GM23338 (cell line): Measurements from ENCODE around the gene TNFAIP8L1. TPM values are rescaled to one million over a fixed set of nuclear protein-coding genes. Genes with fewer than 3 reads are reported as not detected.

Experiments
- ATAC-seq: fragments of 200-7000 bp; cut with Tn5 transposase; 3 replicates; pipeline ENCODE4 v1.9.1; 2020
- DNase-seq: peaks from one replicate; pipeline ENCODE4 v3.0.0-alpha.2; 2015; ENCODE audit warnings: low spot score
- H2AFZ ChIP-seq: fragments of 200-600 bp; sonication (generic); 2 replicates; pipeline ENCODE4 v1.8.0; 2016; ENCODE audit warnings: antibody characterized with exemption, mild to moderate bottlenecking, moderate library complexity
- H3F3A ChIP-seq: fragments of 200-600 bp; sonication (generic); replicated peaks from 2 replicates; pipeline ENCODE4 v1.8.0; 2017; ENCODE audit warnings: antibody characterized with exemption, mixed run types, low read depth
- H3K27ac ChIP-seq: fragments of 200-600 bp; sonication (generic); 2 replicates; pipeline ENCODE4 v1.6.1; 2016; ENCODE audit warnings: low read depth
- H3K27me3 ChIP-seq: fragments of 200-600 bp; sonication (generic); 2 replicates; pipeline ENCODE4 v1.8.0; 2016; ENCODE audit warnings: mild to moderate bottlenecking, mixed run types, moderate library complexity; ENCODE audit not compliant: insufficient read depth
- H3K36me3 ChIP-seq: fragments of 200-600 bp; sonication (generic); 2 replicates; pipeline ENCODE4 v1.8.0; 2016; ENCODE audit warnings: mild to moderate bottlenecking; ENCODE audit not compliant: insufficient read depth
- H3K4me1 ChIP-seq: fragments of 200-600 bp; sonication (generic); 2 replicates; pipeline ENCODE4 v1.8.0; 2016; ENCODE audit warnings: mild to moderate bottlenecking, moderate library complexity; ENCODE audit not compliant: insufficient read depth
- H3K4me2 ChIP-seq: fragments of 200-600 bp; sonication (generic); 2 replicates; pipeline ENCODE4 v1.7.1; 2017; ENCODE audit warnings: mixed run types
- H3K4me3 ChIP-seq: fragments of 200-600 bp; sonication (generic); 2 replicates; pipeline ENCODE4 v1.6.1; 2016; ENCODE audit warnings: mixed run types
- H3K79me2 ChIP-seq: fragments of 200-600 bp; sonication (generic); replicated peaks from 2 replicates; pipeline ENCODE4 v1.8.0; 2017; ENCODE audit warnings: mild to moderate bottlenecking; ENCODE audit not compliant: insufficient read depth
- H3K9me2 ChIP-seq: fragments of 200-600 bp; sonication (generic); 2 replicates; pipeline ENCODE4 v1.8.0; 2017; ENCODE audit not compliant: insufficient read depth
- H4K20me1 ChIP-seq: fragments of 200-600 bp; sonication (generic); replicated peaks from 2 replicates; pipeline ENCODE4 v1.8.0; 2017; ENCODE audit warnings: mild to moderate bottlenecking; ENCODE audit not compliant: insufficient read depth
- H3K27ac Mint-ChIP-seq: 2 replicates; pipeline ENCODE4 v1.8.0; 2020; ENCODE audit warnings: inconsistent platforms, mild to moderate bottlenecking, moderate library complexity, mixed read lengths
- H3K27me3 Mint-ChIP-seq: 3 replicates; pipeline ENCODE4 v1.8.0; 2022; ENCODE audit warnings: low read depth, mild to moderate bottlenecking, moderate library complexity, mixed read lengths, inconsistent platforms; ENCODE audit not compliant: insufficient read depth, poor library complexity
- H3K36me3 Mint-ChIP-seq: 3 replicates; pipeline ENCODE4 v1.8.0; 2021; ENCODE audit warnings: low read depth, mild to moderate bottlenecking, inconsistent platforms, moderate library complexity, mixed read lengths
- H3K4me1 Mint-ChIP-seq: 3 replicates; pipeline ENCODE4 v1.8.0; 2020; ENCODE audit warnings: mild to moderate bottlenecking, inconsistent platforms, mixed read lengths
- H3K4me3 Mint-ChIP-seq: 3 replicates; pipeline ENCODE4 v1.8.0; 2021; ENCODE audit warnings: moderate library complexity, mild to moderate bottlenecking, inconsistent platforms, mixed read lengths
- H3K9me3 Mint-ChIP-seq: 3 replicates; pipeline ENCODE4 v1.8.0; 2020; ENCODE audit warnings: moderate library complexity, mild to moderate bottlenecking, inconsistent platforms, mixed read lengths
- CREB1 ChIP-seq: fragments of 250-450 bp; sonication (Bioruptor Pico); IDR thresholded peaks from 2 replicates; pipeline ENCODE4 v1.5.0; 2020; ENCODE audit warnings: low read depth, mild to moderate bottlenecking, moderate library complexity
- CTCF ChIP-seq, 2 experiments: fragments of 200-600 bp in 1 of 2; sonication (generic) in 1 of 2; conservative IDR thresholded peaks; 2 replicates each; pipeline versions ENCODE4 v1.5.1 to v1.6.1; 2016 to 2017; ENCODE audit warnings: antibody characterized with exemption in 2 of 2, low read depth in 2 of 2, mild to moderate bottlenecking in 2 of 2, moderate library complexity in 1 of 2
- EZH2 ChIP-seq: fragments of 200-600 bp; sonication (generic); IDR thresholded peaks from one replicate; pipeline ENCODE4 v1.8.0; 2017; ENCODE audit warnings: antibody characterized with exemption, mild to moderate bottlenecking, low read depth; ENCODE audit not compliant: unreplicated experiment
- EZH2phosphoT487 ChIP-seq: fragments of 200-600 bp; sonication (generic); IDR thresholded peaks from one replicate; pipeline ENCODE4 v1.8.1; 2018; ENCODE audit warnings: antibody characterized with exemption; ENCODE audit not compliant: unreplicated experiment
- JUNB ChIP-seq: IDR thresholded peaks from one replicate; pipeline ENCODE4 v1.6.1; 2016; ENCODE audit warnings: antibody characterized with exemption; ENCODE audit not compliant: unreplicated experiment
- NANOG ChIP-seq: IDR thresholded peaks from 2 replicates; pipeline ENCODE4 v1.6.1; 2016; ENCODE audit warnings: antibody characterized with exemption, borderline replicate concordance
- REST ChIP-seq: IDR thresholded peaks from one replicate; pipeline ENCODE4 v1.6.1; 2018; ENCODE audit warnings: antibody characterized with exemption; ENCODE audit not compliant: unreplicated experiment
- STAT1 ChIP-seq: IDR thresholded peaks from one replicate; pipeline ENCODE4 v1.6.1; 2016; ENCODE audit warnings: antibody characterized with exemption; ENCODE audit not compliant: unreplicated experiment
- ZNF114 ChIP-seq: fragments of 250-450 bp; sonication (Bioruptor Pico); IDR thresholded peaks from 2 replicates; pipeline ENCODE4 v1.5.0; 2020; ENCODE audit warnings: mild to moderate bottlenecking, moderate library complexity
- ZNF331 ChIP-seq: fragments of 250-450 bp; sonication (Bioruptor Pico); IDR thresholded peaks from 2 replicates; pipeline ENCODE4 v1.5.0; 2020; ENCODE audit warnings: low read depth, mild to moderate bottlenecking, moderate library complexity
- ZNF462 ChIP-seq: fragments of 250-450 bp; sonication (Bioruptor Pico); IDR thresholded peaks from 2 replicates; pipeline ENCODE4 v1.5.0; 2020; ENCODE audit warnings: mild to moderate bottlenecking, moderate library complexity
- polyA plus RNA-seq: library from polyadenylated mRNA; unstranded; fragments of >200 nt; fragmentation: Nextera tagmentation; extraction: Ambion mirVana; gene quantifications from 2 replicates; pipeline ENCODE4 v1.2.1, GENCODE V29; 2016
- total RNA-seq: library from RNA; depleted of rRNA; stranded (reverse); fragments of >200 nt; shearing (Covaris generic); gene quantifications from 2 replicates; pipeline ENCODE4 v1.2.3, GENCODE V29; 2014

Gene TNFAIP8L1
- total and polyA plus RNA-seq, 2 experiments from 2014 or later, result 2.7 to 4.1 TPM

GRCh38 chr19:4687396-4687795, 48.1 kb downstream of the TNFAIP8L1 start (continued):
- TF ChIP-seq ZNF462 (CRISPR knock-in tag), result no peak
- TF ChIP-seq EZH2phosphoT487, result no peak
- TF ChIP-seq JUNB, result no peak

GRCh38 chr19:4688587-4688986, 49.3 kb downstream of the TNFAIP8L1 start:
- H3K9me2 ChIP-seq, result no peaks in the 10 kb centered on the region
- peaks cover 29% of the 10 kb centered on the region for H3K36me3 Mint-ChIP-seq
- no peaks in the 10 kb centered on the region for H3K27me3 ChIP-seq
- H3K4me1 Mint-ChIP-seq, result no peaks in the 10 kb centered on the region
- no peak overlapping the region for H3K4me3 ChIP-seq
- no peak overlapping the region for H3K27ac Mint-ChIP-seq
- no peaks in the 10 kb centered on the region for H3K36me3 ChIP-seq
- peaks cover 10% of the 10 kb centered on the region for H3K27me3 Mint-ChIP-seq
- H3K79me2 ChIP-seq, result no peaks in the 10 kb centered on the region
- no peak overlapping the region for H3K4me3 Mint-ChIP-seq
- ATAC-seq (no peak), DNase-seq (no peak)
- H3K9me3 Mint-ChIP-seq, result no peaks in the 10 kb centered on the region
- H3K4me2 ChIP-seq, result no peak overlapping the region
- H3K27ac ChIP-seq, result no peak overlapping the region
- H3K4me1 ChIP-seq, result no peaks in the 10 kb centered on the region
- no peak overlapping the region for H2AFZ ChIP-seq
- H4K20me1 ChIP-seq, result no peaks in the 10 kb centered on the region
- no peaks in the 10 kb centered on the region for H3F3A ChIP-seq
- TF ChIP-seq CREB1 (CRISPR knock-in tag), result no peak
- no peak for TF ChIP-seq ZNF114 (CRISPR knock-in tag)
- no peak for TF ChIP-seq EZH2phosphoT487
- no peak for TF ChIP-seq CTCF (conservative IDR thresholded peaks at IDR 0.05; ENCODE audit: low read depth in 2 of 2)
- no peak for TF ChIP-seq ZNF331 (CRISPR knock-in tag)
- no peak for TF ChIP-seq EZH2
- TF ChIP-seq NANOG, result no peak
- no peak for TF ChIP-seq REST
- no peak for TF ChIP-seq STAT1
